Tongue (tissue), 2 donors: ENCODE data around the gene PRPF19. TPM values are rescaled to one million over a fixed set of nuclear protein-coding genes. Genes with fewer than 3 reads are reported as not detected.

ENCODE experiments used
- DNase-seq: peaks from one replicate; pipeline ENCODE4 v3.0.0-alpha.2; 2015
- total RNA-seq: library from RNA; depleted of rRNA; stranded (reverse); fragments of >200 nt; gene quantifications from one replicate; pipeline ENCODE4 v1.2.3, GENCODE V29; 2014

Gene PRPF19
- total RNA-seq, 1 donor from 2014 or later, result 35.9 TPM

DNA sequence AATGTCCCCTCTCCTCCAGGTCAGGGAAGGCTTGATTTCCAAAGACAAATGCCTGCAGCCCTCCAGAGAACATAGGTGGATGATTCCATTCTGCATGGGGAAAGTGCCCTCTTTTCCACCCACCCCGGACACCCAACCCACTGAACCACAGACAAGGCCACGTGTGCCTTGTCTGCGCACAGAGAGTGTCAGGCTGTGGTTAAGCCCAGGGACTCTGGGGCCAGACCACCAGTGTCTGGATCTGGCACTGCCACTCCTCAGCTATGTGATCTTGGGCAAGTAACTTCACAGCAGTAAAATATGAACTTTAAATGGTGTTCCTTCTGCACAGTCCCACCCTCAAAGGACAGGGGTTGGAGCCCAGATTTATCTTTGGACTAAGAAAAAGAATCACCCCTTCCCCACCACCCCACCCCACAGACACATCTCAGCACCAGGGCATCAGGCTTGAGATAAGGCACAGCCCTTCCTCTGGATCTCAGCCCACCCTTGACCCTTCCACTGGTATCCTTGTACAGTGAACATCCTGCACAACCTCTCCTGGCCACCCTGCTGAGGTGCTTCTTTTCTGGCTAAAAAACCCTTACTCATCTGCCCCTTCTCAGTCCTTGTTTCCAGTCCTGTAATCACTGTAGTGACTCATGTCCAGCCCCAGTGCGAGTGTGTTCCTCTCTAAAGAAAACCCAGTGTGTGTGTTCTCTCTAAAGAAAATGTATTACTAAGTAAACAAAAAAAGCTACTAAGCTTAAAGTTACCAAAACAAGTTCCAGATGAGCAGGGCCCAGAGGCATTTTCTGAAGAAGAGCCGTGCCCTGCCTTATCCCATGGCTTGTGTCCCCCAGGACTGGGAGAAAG, 48.8 kb downstream of the PRPF19 start:
- DNase-seq, result no peak

DNA sequence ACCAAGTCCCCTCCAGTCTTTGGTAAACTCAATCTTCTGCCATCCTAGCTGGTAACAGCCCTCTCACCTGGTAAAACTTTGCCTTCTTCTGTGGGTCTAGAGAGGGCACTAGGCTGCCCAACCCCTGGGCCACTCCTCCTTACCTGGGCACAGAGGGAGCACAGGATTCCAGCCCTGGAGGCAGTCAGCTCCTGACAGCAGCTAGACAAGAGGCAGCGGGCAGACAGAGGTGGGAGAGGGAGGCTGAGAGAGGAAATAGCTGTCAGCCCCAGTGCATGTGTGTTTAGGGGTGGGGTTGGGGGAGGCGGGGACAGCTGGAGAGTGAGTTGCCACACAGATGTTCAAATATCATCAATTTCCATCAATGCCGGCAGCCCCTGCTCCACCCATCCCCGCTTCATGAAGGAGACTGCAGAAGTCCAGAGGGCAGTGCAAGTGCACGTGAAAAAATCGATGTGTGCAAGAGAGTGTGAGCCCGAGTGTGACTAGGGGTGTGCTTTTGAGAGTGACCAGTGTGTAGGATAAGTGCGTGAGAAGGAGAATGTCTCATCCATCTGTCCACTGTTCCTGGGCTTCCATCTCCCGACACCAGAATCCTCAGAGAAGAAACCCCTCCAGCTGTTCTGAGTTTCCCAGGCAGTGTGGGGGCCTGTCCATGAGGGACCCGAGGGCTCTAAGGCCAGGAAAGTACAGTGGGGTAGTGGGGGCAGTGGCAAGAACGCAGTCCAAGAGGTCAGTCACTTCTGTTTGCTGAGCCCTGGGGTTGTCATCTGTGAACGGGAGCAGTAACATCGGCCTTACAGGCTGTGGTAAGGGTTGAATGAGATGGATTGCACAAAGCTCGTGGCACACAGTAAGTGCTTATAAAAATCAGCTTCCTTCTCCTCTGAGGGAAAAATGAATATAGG, 50.4 kb downstream of the PRPF19 start, which contains the start of gene PTGDR2:
TSS of gene PTGDR2 (minus strand) at position 225 of the 908 bp plus-strand sequence. CDS start 2,228 bp downstream, outside the sequence.
- no peak for DNase-seq

DNA sequence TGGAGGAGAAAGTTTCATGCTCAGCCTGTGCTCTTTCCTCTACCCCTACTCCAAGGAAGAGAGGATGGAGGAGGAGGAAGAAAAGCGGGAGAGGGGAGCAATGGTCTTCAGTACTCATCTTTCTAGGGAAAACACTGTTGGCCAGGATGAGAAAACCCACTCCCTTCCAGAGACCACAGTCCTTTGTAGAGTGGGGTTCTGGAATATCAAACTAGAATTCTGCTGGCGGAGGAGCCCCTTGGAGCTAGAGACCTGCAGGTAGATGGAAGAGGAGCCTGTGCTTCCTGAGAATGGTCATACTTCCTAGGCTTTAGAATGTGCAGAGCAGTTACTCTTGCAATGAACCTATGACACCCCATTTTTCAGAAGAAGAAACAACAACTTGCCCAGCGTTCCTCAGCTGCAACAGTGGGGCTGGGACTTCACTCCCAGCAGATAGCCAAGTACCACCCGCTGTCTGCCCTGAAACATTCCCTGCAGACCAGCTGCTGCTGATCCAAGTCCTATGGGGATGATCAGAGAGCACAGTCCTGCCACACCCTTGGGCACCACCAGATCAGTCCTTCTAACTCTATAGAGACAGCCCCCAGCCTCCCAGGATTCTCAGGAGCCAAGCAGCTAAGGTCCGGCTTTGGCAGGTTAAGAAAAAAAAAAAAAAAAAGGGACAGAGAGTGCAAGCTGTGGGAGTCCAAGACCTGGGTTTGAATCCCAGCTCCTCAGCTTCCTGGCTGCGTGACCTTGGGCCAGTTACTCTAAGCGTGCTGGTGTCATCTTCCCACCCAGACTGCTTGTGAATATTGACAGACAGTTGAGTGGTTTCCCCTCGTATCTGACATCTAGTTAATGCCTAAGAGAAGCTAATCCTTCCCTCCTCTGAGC, 51.3 kb downstream of the PRPF19 start:
- no peak for DNase-seq

DNA sequence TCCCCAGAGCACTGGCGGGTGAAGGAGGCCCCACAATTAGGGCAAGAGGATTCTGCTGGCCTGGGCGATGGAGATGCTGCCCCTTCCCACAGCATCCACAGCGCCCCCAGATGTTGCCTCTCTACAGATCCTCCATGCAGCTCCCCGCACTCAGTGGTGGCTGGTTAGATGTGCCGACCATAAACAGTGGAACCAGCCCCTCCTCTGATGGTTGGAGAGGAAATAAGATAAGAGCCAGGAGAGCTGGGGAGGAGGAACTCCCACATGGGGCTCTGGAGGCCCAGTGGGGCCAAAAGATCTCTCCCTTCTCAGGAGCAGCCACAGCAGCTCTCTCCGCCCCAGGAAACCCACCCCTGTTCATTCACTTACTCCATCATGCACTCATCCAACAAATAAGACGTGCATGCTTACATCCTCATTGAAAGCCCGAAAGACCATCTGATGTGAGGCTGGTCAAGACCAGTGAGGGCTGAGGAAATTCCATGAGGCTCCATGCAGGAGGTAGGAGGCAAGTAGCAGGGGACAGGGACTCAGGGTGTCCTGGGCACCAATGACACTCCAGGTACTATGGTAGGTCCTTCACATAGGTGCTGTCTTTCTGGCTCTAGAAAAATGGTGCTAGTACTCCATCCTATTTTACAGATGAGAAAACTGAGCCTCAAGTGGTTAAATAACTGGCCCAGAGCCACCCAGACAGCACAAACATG, 52.1 kb downstream of the PRPF19 start:
- no peak for DNase-seq

DNA sequence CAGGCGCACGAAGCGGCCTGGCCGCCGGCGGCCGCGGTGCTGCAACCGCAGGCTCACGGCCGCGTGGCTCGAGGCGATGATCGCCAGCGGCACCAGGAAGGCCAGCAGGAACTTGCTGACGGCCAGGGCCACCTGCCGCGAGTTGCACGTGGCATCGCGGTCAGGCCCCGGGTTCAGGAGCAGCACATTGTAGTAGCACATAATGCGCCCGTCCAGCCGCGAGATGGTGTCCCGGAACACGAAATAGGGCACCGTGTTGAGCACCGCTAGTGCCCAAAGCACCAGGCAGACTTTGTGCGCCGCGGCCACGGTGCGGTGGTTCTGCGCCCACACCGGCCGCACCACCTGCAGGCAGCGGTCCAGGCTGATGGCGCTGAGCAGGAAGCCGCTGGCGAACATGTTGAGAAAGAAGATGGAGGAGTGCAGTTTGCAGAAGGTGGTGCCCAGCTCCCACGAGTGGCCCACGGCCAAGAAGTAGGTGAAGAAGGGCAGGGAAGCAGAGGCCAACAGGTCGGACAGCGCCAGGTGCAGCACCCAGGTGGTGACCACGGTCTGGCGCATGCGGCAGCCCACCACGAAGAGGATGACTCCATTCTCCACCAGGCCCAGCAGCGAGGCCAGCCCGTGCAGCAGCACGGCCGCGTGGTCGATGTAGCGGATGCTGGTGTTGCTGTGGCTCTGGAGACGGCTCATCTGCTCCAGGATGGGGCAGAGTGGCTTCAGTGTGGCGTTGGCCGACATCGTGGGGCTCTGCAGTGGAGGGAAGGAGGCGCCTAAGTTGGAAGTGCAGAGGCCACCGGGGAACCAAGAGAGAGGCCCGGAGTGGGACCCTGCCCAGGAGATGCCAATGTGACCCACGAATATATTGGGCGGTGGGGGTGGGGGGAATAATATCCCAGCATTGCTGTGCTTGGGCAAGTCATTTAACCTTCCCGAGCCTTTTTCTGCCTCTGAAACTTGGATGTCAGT, 53.1 kb downstream of the PRPF19 start:
- no peak for DNase-seq

DNA sequence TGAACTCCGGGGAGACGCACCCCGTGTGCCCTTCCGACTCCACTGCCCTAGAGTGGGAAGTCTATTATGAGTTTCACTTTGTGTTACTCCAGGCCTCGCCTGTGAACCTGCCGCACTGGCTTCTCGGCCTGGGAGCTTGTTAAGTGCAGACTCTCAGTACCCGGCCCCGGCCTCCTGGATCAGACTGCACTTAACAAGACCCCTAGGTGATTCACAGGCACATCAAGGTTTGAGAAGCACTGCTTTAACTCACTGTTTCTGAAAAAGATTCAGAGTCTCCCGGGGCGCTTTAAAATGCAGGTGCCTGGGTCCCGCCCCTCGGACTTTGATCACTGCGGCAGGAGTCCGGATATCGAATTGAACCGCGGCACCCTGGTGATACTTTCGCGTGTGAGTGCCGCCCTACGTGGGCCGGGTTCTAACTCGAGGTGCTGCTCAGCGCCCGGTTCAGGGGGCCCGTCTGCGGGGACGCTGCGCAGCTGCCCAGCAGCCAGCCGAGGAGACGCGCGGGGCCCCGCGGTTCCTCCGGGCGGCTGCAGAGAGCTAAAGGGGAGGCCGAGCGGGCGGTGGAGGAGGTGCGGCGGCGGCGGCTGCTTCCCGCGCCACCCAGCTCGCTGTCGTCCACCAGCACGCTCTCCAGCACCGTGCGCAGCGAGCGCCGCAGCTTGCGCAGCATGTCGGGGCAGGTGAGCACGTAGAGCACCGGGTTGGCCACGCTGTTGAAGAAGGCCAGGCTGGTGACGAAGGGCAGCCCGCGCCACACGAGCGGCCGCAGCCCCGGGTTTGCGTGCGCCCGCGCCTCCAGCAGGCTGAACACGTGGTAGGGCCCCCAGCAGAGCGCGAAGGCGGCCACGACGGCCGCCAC, 54.0 kb downstream of the PRPF19 start:
- DNase-seq, result peak; percentile 28

DNA sequence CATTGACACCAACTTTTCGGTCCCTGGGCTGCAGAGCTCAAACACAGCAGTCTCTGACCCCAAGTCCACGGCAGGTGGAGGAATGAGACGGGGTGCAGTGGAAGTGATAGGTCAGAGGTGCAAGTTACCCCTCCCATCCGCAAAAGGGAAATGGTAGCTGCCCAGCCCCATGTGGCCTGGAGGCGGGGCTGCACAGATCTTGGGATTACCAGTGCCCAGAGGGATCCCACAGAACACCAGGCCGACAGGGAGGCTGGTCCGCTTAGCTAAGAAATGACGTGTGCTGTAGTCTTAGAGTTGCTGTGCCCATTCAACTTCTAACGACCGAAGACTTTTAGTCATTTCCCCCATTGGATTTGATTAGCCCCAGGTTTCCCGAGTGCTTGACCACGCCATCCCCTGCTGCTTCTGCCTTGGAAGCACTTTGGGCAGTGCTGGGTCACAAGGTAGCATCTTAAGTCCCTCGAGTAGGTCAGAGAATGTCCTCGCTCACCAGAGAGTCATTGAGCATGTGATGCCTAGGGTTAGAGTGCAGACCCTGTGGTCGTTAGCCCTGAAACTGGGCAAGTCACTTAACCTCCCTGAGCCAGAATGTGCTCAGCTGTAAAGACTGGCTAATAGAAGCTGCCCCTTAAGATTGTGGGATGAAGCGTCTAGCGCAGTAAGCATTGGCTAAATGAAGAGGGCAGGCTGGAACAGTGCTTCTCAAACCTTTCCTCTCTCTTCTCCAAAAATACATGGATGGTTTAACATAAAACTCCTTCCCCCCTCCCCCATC, 54.9 kb downstream of the PRPF19 start:
- DNase-seq, result no peak

DNA sequence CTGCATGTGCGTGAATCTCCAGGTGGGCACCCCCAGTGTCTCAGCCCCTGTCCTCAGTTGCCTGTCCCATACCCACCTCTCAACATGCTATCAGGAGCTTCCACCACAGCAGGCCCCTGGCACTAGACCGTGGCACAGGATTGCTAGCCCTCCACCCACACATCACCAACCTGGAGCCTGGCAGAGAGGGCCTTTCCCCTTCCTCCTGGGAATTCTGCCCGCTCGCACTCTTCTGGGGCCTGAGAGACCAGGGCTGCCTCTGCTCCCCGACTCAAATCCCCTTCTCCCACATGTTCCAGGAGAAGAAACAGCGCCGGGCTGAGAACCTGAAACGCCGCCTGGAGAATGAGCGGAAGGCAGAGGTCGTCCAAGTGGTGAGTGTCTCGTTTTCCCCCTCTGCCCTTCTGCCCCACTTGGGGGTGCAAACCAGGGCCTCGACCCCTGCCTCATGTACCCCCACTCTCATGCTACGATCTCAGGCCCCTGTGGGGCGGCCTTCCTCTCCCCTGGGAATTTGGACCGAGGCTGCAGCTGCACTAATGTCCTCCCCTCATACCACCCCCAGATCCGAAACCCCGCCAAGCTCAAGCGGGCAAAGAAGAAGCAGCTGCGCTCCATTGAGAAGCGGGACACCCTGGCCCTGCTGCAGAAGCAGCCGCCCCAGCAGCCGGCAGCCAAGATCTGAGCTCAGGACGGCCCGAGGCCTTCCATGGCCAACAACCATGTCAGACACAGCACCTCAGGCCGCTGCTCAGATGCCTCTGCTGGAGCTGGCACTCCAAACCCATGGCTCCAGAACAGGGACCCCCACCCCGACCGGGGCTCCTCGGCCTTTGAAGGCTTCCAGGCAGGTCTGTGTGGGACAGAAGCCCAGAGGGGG, 56.5 kb downstream of the PRPF19 start:
- no peak for DNase-seq

DNA sequence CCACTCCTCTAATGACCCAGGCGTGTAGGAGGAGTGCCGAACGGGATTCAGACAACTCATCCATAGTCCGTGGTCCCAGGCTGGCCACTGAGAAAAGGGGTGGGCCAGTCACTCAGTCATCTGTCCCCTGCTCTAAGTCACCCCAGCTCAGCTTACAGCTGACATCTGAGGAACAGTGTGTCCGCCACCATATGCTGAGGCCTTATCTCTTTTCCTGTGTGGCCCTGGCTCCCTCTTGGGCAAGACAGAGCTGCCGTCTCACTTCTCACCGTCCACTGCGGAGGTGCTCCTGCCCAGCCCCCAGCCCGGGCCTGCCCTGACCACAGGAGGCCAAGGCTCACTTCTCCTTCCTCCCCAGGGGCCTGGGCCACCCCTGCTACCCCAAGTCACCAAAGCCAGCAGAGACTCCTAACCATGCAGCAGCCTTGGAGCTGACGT, 57.7 kb downstream of the PRPF19 start:
- DNase-seq, result no peak

DNA sequence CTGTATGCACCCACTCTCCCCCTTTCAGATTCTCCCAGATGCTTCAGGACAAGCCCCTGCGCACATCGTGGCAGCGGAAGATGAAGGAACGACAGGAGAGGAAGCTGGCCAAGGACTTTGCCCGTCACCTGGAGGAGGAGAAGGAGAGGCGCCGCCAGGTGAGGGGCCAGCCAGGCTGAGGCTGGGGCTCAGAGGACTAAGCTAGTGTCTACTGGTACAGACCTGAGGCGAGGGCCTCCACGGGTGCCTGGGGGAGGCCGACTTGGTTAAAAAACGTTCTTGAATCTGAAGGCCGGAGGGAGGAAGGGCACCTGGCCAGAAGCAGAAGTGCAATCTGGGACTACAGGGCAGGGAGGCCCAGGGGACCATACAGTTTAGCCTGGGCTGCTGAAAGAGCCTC, 58.5 kb downstream of the PRPF19 start:
- no peak for DNase-seq

DNA sequence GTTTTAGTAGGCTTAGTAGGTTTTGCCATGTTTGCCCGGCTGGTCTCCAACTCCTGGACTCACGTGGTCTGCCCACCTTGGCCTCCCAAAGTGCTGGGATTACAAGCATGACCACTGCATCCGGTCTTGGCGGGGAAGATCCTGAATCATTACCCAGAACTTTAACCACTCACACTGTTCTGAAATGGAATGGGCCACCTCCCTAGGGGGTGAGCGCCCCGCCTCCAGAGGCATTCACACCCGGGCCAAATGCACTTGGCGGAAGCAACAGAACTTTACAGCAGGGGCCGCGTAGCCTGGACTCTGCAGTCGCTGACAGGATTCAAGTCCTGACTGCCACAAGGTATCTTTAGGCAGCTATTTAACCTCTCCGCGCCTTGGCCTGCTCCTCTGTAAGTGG, 59.1 kb downstream of the PRPF19 start:
- DNase-seq, result no peak

DNA sequence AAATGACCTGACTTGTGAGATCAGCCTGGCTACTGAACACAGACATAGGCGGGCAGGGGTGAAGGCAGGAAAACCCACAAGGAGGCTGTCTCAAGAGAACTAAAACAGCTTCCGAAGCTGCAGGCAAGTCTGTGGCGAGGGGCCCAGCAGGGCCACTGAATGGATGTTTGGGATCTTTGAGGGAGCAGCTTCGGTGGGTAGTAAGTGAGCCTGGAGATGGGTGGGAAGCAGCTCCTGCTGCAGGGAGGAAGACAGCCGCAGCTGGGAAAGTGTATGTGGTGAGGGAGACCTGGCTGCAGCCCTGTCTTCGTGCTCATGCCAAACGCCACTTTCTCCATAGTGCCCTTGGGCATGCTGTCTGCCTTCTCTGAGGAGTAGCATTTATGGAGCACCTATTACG, 61.0 kb downstream of the PRPF19 start:
- DNase-seq, result no peak

DNA sequence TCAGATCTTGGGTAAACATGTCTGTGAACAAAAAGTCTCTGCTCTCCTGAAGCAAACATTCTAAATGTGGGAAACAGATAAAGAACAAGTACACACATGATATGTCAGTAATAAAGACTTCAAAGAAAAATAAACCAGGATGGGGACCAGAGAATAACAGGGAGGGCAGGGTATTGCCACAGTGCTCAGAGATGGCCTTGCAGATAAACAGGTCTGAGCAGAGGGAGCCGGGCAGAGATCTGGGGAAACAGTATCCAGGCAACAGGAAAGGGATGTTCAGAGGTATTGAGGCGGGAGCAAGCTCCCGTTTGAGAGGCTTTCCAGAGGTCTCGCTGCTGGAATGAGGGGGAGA, 61.5 kb downstream of the PRPF19 start:
- DNase-seq, result no peak

DNA sequence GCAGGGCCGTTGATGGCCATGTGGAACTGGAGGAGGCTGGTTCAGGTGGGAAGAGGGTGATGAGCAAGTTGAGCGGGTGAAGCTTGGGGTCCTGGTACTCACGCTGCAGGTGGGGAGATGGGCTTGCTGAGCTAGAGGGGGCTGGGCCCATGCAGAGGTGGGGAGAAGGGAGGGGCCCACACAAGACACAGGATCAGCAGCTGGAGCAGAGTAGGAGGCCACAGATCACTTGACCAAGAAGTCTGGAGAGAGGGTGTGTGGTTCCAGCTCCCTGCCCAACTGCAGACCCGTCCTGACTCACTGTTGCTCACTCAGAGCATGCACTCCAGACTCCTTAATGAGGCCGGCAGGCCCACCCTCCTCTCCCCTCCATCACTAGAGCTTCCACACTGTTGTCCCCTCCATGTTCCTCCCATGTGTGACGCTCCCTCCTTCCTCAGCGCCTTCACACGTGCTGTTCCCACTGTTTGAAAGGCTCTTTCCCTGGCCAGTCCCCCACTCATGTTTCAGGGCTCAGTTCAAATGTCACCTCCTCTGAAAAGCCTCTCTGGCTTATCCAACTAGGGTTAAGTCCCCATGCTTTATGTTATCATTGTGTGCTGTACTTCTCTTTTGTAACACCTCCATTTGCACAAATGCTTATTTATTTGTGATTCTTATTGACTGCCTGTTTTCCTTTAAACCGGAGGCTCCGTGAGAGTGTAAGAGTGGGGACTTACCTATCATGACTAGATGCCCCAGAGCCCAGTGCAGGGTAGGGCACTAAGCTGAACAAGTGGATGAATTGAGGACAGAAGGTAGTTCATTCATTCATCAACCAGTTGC, 62.1 kb downstream of the PRPF19 start:
- no peak for DNase-seq

DNA sequence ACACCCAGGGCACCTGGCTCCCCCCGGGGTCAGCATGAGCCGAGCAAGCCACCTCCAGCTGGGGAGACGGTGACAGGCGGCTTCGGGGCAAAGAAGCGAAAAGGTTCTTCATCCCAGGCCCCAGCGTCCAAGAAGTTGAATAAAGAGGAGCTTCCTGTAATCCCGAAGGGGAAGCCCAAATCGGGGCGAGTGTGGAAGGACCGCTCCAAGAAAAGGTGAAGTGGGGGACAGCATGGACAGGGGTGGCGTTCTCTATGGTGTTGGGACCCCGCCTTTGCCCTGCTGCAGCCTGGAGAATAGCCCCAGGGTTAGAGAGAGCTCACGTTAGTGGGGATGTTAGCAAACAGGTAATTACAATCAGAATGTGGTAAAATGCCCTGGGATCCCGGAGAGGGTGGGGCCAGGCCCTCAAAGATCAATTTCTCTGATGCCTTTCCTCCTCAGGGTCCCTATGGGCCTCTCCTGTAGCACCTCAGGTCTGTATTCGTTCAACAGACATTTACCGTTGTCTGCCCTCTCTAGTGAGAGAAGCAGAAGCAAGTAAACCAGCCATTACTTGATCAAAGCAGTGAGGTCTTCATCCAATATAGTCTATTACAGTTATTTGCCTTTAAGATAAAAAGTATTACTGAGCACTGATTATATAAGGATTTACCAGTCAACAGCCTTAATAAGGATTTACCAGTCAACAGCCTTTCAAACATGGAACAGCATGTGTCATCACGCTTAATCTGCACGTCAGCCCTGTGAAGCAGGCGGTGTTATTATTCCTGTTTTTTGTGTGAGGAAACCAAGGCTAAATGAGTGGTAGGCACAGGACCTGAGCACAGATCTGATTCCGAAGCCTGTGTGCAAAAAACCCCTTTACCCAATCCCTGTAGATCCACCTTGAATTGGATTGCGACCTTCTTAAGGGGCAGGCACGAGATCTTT, 63.5 kb downstream of the PRPF19 start:
- DNase-seq, result peak; percentile 22
